GM10266 (cell line): Measurements from ENCODE around the gene GALNT17.

Source experiments
- DNase-seq: peaks from one replicate; pipeline ENCODE4 v3.0.0; 2012; ENCODE audit errors: extremely low spot score
- CTCF ChIP-seq: IDR thresholded peaks from 2 replicates; pipeline ENCODE4 v1.5.1; 2012; ENCODE audit warnings: mild to moderate bottlenecking, low read depth; ENCODE audit not compliant: control insufficient read depth, insufficient read depth; ENCODE audit errors: missing control alignments

Gene GALNT17

GRCh38 chr7:71558806-71559613 lies 427.1 kb downstream of the GALNT17 start:
- no peak for DNase-seq
- TF ChIP-seq CTCF: no peak

GRCh38 chr7:71560354-71560995 lies 428.5 kb downstream of the GALNT17 start:
- no peak for DNase-seq
- no peak for TF ChIP-seq CTCF

DNA sequence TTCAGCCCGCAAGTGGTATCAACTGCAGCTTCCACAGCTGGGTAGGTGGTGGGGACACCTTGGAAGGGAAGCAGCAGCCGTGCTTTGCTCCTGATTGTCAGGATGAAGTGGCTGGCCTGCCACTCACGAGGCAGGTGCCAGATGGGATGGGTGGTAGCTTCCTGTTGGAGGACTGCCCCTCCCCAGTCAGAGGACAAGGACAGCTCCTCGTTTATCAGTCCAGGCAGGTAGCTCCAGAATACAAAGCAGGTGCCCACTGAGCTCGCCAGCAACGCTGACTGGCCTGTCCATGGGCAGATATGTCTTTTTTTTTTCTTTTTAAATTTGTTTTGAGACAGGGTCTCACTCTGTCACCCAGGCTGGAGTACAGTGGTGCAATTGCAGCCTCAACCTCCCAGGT lies 431.3 kb downstream of the GALNT17 start:
- DNase-seq: no peak
- TF ChIP-seq CTCF: no peak

DNA sequence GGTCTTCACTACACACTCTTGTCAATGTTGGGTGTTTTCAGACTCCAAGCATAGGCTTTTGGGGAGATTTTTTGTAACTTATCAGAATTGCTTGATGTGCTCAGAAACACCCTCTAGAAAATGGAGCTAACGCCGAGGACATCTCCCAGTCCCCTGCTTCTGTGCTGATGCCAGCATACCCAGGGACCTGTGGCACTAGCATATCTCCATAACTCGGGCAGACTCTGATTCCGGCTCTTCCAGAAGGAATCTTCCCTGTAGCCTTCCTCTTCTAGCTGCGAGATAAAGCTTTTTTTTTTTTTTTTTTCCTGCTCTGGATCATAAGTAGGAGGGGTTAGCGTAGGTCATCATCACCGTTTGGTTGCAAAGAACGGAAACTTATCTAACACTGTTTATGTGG lies 434.4 kb downstream of the GALNT17 start:
- no peak for DNase-seq
- no peak for TF ChIP-seq CTCF

DNA sequence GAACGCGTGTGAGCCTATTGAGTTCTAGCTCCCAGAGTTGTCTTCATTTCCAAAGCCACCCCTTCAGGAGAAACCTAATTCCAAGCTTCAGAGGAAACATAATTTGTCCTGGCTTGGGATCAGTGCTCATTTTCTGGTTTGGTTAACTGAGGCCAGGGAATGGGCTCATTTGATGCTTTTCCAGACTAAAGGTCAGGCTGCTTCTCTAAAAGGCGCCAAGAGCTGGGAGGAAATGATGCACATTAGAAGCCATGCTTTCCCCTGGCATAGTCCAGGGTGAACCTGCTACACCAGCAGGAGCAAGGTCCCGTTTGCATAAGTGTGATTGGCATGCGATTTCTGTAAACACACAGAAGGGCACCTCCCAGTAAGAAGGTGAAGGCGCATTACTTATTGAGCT lies 435.0 kb downstream of the GALNT17 start:
- no peak for TF ChIP-seq CTCF
- no peak for DNase-seq

DNA sequence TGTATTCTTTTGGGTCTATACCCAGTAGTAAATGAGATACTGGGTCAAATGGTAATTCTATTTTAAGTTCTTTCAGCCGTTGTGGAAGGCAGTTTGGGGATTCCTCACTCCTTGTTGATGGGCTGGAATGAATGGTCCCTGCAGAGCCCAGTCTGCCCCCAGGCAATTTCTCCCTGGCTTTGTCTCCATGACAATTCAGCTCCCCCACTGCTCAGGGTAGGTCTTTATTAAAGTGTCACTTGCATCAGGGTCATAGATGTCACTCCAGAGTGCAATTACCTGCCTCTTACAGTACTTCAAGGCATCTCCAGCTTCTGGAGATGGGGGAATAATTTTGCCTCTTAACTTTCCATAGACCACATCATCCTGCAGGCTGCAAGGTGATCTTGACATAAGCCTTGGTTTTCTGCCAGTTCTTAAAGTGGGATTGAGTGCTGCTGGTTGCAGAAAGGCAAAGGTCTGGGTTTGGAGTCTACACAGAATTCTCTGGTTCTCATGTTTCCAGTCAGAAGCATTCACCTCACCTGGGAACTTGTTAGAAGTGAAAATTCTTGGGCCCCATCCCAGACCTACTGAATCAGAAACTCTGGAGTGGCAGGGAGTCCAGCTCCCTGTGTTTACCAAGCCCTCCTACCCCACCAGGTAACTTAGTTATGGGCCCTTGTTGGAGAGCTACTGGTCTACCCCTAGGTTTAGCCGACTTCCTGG lies 442.4 kb downstream of the GALNT17 start:
- no peak for DNase-seq
- no peak for TF ChIP-seq CTCF
